Measurements from ENCODE around the gene DEFB124. TPM values are rescaled to one million over a fixed set of nuclear protein-coding genes. Genes with fewer than 3 reads are reported as not detected.
A peak's percentile ranks its signal among the peaks of the same experiment; 100 is the strongest.

Gene DEFB124, protein sequence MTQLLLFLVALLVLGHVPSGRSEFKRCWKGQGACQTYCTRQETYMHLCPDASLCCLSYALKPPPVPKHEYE
- total RNA-seq (2021), result not detected in 3 replicates
- Bru-seq, nascent RNA, result percentile 9 among the genes with signal in this experiment
- long read RNA-seq, experiment 1, result 0 reads
- long read RNA-seq, experiment 2, result 0 reads
- long read RNA-seq, experiment 3, result 0 reads

DNA sequence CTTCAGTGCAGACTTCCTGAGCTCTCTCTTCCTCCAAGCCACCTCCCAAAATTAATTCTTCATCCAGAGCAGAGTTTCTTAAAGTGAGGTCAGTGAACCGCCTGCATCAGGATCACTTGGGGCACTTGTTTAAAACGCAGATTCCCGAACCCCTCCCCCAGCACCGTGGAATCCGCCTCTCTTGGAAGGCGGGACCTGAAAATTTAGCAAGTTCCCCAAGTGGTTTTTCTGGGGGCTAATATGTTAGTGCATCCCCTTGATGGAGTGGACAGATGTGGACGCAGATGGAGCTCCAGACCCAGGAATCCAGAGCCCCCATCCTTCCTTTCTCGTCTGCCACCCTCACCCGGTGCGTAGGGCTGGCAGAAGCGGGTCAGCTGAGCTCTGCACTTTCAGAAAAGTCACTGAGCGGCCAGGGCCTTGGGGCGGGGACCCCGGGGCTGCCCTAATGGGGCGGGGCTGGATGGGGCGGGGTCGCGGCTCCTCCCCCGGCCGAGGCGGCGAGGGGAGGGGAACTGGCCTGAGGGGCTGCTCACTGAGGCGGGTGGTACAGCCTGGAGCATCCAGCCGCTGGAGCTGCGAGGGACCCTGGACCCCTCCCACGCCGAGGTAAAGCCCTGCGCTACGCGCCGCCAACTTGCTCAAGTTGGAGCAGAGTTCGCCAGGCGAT lies at the start of gene DEFB124, which contains the start of gene REM1:
TSS of gene DEFB124 (minus strand) at position 370 of the 670 bp plus-strand sequence. CDS start 2,114 bp downstream, outside the sequence.
TSS of gene REM1 (plus strand) at position 531 of the 670 bp plus-strand sequence. CDS start 1,158 bp downstream, outside the sequence.
- Mint-ChIP-seq H3K4me3 (peak within 1 kb of the TSS; percentile 36), H3K27me3 (ENCODE audit: low read depth) (peaks cover 62% of the 10 kb centered on the region), H3K9me3 (peaks cover 45% of the 10 kb centered on the region), H3K27ac (no peak within 1 kb of the TSS), H3K36me3 (peaks cover 43% of the 10 kb centered on the region), H3K4me1 (no peaks in the 10 kb centered on the region)
- ATAC-seq, result peak; percentile 95
- CTCF ChIA-PET, result interaction anchor here (1.0 to 1.6 kb wide), 3 partner anchors 27 to 160 kb away, joined by 3 to 6 read pairs (median 5); no protein-coding TSS in a partner anchor
- TF ChIP-seq, protein P1, sequence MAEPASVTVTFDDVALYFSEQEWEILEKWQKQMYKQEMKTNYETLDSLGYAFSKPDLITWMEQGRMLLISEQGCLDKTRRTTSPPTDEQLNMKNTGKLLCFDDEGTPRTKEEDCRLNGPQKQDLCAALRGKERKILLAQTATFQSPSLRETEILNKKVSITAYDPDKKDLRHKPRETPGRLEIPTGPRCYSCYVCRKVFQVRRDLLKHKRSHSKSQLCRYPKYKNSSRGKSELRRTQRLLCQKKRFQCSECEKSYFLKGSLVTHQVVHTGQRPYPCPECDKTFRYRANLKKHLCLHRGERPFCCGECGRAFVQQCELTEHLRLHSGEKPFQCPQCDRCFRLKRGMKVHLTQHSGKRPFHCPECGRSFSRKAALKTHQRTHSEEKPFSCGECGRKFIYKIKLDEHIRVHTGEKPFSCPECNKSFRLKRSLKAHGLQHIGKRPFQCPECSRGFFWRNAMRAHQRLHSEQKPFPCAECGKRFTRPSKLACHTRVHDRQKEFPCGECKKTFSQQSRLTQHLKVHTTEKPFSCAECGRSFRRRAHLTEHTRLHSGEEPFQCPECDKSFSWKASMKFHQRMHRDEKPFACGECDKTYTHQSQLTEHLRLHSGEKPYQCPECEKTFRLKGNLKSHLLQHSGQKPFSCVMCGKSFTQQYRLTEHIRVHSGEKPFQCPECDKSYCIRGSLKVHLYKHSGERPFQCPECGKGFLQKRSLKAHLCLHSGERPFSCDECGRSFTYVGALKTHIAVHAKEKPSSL (CRISPR knock-in tag; conservative IDR thresholded peaks at IDR 0.05), result no peak
- TF ChIP-seq, protein P2, sequence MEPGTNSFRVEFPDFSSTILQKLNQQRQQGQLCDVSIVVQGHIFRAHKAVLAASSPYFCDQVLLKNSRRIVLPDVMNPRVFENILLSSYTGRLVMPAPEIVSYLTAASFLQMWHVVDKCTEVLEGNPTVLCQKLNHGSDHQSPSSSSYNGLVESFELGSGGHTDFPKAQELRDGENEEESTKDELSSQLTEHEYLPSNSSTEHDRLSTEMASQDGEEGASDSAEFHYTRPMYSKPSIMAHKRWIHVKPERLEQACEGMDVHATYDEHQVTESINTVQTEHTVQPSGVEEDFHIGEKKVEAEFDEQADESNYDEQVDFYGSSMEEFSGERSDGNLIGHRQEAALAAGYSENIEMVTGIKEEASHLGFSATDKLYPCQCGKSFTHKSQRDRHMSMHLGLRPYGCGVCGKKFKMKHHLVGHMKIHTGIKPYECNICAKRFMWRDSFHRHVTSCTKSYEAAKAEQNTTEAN (CRISPR knock-in tag; IDR thresholded peaks at IDR 0.05), result no peak
- TF ChIP-seq, protein P3, sequence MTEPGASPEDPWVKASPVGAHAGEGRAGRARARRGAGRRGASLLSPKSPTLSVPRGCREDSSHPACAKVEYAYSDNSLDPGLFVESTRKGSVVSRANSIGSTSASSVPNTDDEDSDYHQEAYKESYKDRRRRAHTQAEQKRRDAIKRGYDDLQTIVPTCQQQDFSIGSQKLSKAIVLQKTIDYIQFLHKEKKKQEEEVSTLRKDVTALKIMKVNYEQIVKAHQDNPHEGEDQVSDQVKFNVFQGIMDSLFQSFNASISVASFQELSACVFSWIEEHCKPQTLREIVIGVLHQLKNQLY (CRISPR knock-in tag; IDR thresholded peaks at IDR 0.05), result no peak
- no peak for TF ChIP-seq ZBTB21 (CRISPR knock-in tag; IDR thresholded peaks at IDR 0.05; ENCODE audit: borderline replicate concordance)
- TF ChIP-seq ZNF423 (CRISPR knock-in tag; IDR thresholded peaks at IDR 0.05), result no peak
- TF ChIP-seq OVOL2 (CRISPR knock-in tag; IDR thresholded peaks at IDR 0.05; ENCODE audit: borderline replicate concordance), result no peak
- TF ChIP-seq, protein P4, sequence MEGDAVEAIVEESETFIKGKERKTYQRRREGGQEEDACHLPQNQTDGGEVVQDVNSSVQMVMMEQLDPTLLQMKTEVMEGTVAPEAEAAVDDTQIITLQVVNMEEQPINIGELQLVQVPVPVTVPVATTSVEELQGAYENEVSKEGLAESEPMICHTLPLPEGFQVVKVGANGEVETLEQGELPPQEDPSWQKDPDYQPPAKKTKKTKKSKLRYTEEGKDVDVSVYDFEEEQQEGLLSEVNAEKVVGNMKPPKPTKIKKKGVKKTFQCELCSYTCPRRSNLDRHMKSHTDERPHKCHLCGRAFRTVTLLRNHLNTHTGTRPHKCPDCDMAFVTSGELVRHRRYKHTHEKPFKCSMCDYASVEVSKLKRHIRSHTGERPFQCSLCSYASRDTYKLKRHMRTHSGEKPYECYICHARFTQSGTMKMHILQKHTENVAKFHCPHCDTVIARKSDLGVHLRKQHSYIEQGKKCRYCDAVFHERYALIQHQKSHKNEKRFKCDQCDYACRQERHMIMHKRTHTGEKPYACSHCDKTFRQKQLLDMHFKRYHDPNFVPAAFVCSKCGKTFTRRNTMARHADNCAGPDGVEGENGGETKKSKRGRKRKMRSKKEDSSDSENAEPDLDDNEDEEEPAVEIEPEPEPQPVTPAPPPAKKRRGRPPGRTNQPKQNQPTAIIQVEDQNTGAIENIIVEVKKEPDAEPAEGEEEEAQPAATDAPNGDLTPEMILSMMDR (IDR thresholded peaks at IDR 0.05), result no peak
- TF ChIP-seq SMAD3 (CRISPR knock-in tag; IDR thresholded peaks at IDR 0.05; ENCODE audit: borderline replicate concordance), result no peak
- TF ChIP-seq, protein P5, sequence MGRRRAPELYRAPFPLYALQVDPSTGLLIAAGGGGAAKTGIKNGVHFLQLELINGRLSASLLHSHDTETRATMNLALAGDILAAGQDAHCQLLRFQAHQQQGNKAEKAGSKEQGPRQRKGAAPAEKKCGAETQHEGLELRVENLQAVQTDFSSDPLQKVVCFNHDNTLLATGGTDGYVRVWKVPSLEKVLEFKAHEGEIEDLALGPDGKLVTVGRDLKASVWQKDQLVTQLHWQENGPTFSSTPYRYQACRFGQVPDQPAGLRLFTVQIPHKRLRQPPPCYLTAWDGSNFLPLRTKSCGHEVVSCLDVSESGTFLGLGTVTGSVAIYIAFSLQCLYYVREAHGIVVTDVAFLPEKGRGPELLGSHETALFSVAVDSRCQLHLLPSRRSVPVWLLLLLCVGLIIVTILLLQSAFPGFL (CRISPR knock-in tag; IDR thresholded peaks at IDR 0.05; ENCODE audit: borderline replicate concordance), result no peak
- TF ChIP-seq ZNF219 (CRISPR knock-in tag; IDR thresholded peaks at IDR 0.05; ENCODE audit: borderline replicate concordance), result no peak
- TF ChIP-seq MXD4 (CRISPR knock-in tag; IDR thresholded peaks at IDR 0.05; ENCODE audit: borderline replicate concordance), result no peak
- TF ChIP-seq NR2C2 (CRISPR knock-in tag; IDR thresholded peaks at IDR 0.05), result no peak
- TF ChIP-seq FOXP1 (CRISPR knock-in tag; IDR thresholded peaks at IDR 0.05; ENCODE audit: borderline replicate concordance), result no peak
- TF ChIP-seq HMGA2 (CRISPR knock-in tag; IDR thresholded peaks at IDR 0.05), result no peak
- TF ChIP-seq, protein P6, sequence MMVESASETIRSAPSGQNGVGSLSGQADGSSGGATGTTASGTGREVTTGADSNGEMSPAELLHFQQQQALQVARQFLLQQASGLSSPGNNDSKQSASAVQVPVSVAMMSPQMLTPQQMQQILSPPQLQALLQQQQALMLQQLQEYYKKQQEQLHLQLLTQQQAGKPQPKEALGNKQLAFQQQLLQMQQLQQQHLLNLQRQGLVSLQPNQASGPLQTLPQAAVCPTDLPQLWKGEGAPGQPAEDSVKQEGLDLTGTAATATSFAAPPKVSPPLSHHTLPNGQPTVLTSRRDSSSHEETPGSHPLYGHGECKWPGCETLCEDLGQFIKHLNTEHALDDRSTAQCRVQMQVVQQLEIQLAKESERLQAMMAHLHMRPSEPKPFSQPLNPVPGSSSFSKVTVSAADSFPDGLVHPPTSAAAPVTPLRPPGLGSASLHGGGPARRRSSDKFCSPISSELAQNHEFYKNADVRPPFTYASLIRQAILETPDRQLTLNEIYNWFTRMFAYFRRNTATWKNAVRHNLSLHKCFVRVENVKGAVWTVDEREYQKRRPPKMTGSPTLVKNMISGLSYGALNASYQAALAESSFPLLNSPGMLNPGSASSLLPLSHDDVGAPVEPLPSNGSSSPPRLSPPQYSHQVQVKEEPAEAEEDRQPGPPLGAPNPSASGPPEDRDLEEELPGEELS (CRISPR knock-in tag; IDR thresholded peaks at IDR 0.05), result no peak
- TF ChIP-seq ZNF671 (CRISPR knock-in tag; IDR thresholded peaks at IDR 0.05), result no peak
- peak; percentile 27 for DNase-seq (ENCODE audit: low spot score)
- POLR2A ChIA-PET, result no interaction called here

Measured in WTC11 (cell line).